ENCODE data around the gene SYK.
"Not testable (repeated sequence)": the region's sequence is repeated elsewhere in the genome, so short reads cannot be mapped to it uniquely, and the experiment has no call there.

Gene SYK

GRCh38 chr9:90783552-90783951, 18.1 kb upstream of the SYK start:
- H3K4me3 ChIP-seq (ENCODE audit: low read depth, low read length): no peak overlapping the region
- DNase-seq (ENCODE audit: low read depth): no peak
- TF ChIP-seq MAX (IDR thresholded peaks at IDR 0.05; ENCODE audit: low read depth, low read length) (no peak), MYC (IDR thresholded peaks at IDR 0.05; ENCODE audit: low read depth, low read length) (no peak), POLR2A (IDR thresholded peaks at IDR 0.05; ENCODE audit: extremely low read depth, insufficient read length) (no peak), CTCF (IDR thresholded peaks at IDR 0.05; ENCODE audit: low read depth, low read length) (no peak)

- H3K4me3 ChIP-seq (ENCODE audit: low read depth, low read length): no peak overlapping the region
- TF ChIP-seq MYC (IDR thresholded peaks at IDR 0.05; ENCODE audit: low read depth, low read length) (no peak), MAX (IDR thresholded peaks at IDR 0.05; ENCODE audit: low read depth, low read length) (no peak), CTCF (IDR thresholded peaks at IDR 0.05; ENCODE audit: low read depth, low read length) (no peak), POLR2A (IDR thresholded peaks at IDR 0.05; ENCODE audit: extremely low read depth, insufficient read length) (no peak)
- DNase-seq (ENCODE audit: low read depth): no peak
Measured at GRCh38 chr9:90783964-90784363, 17.7 kb upstream of the SYK start.

- H3K4me3 ChIP-seq (ENCODE audit: low read depth, low read length): no peak overlapping the region
- TF ChIP-seq POLR2A (IDR thresholded peaks at IDR 0.05; ENCODE audit: extremely low read depth, insufficient read length) (no peak), MAX (IDR thresholded peaks at IDR 0.05; ENCODE audit: low read depth, low read length) (no peak), MYC (IDR thresholded peaks at IDR 0.05; ENCODE audit: low read depth, low read length) (no peak), CTCF (IDR thresholded peaks at IDR 0.05; ENCODE audit: low read depth, low read length) (no peak)
- DNase-seq (ENCODE audit: low read depth): no peak
Measured at GRCh38 chr9:90787771-90788460, 13.7 kb upstream of the SYK start.

GRCh38 chr9:90788527-90788926, 13.1 kb upstream of the SYK start:
- H3K4me3 ChIP-seq (ENCODE audit: low read depth, low read length); DNase-seq (ENCODE audit: low read depth): not testable (repeated sequence)

- no peak overlapping the region for H3K4me3 ChIP-seq (ENCODE audit: low read depth, low read length)
- TF ChIP-seq POLR2A (IDR thresholded peaks at IDR 0.05; ENCODE audit: extremely low read depth, insufficient read length): no peak
- TF ChIP-seq CTCF (IDR thresholded peaks at IDR 0.05; ENCODE audit: low read depth, low read length): no peak
- TF ChIP-seq MYC (IDR thresholded peaks at IDR 0.05; ENCODE audit: low read depth, low read length): no peak
- no peak for TF ChIP-seq MAX (IDR thresholded peaks at IDR 0.05; ENCODE audit: low read depth, low read length)
- no peak for DNase-seq (ENCODE audit: low read depth)
Measured at GRCh38 chr9:90789408-90789807, 12.2 kb upstream of the SYK start.

GRCh38 chr9:90789862-90790261, 11.8 kb upstream of the SYK start:
- H3K4me3 ChIP-seq (ENCODE audit: low read depth, low read length): no peak overlapping the region
- DNase-seq (ENCODE audit: low read depth): no peak
- TF ChIP-seq CTCF (IDR thresholded peaks at IDR 0.05; ENCODE audit: low read depth, low read length): no peak
- TF ChIP-seq MAX (IDR thresholded peaks at IDR 0.05; ENCODE audit: low read depth, low read length): no peak

GRCh38 chr9:90793024-90793423, 8.6 kb upstream of the SYK start:
- H3K4me3 ChIP-seq (ENCODE audit: low read depth, low read length); DNase-seq (ENCODE audit: low read depth): not testable (repeated sequence)

All from NB4 (cell line).